Measurements from ENCODE around the gene BCAT1. TPM values are rescaled to one million over a fixed set of nuclear protein-coding genes. Genes with fewer than 3 reads are reported as not detected.

The BCAT1 gene
- total and polyA plus RNA-seq, 8 donors = 1.3 to 33.0 (median 7.4) TPM

DNA sequence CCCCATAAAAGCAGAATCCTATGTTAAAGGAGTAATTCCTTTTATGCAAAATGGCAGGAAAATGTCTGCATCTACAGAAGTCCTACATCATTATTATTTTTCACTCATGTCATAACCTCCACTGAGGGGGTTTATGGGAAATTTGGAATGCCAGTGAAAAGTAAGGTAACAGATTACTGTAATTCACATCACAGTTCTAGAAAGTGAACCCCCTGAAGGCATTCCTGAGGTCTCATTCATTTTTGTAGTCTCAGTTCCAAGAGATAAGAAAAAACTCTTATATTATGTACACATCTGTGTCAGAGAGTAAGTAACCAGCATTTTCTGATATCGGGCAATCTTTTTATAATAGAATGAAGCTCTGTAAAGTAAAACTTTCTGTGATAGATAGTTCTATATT lies 28.8 kb upstream of the BCAT1 start:
- 55 to 94% (median 63%) methylated on average over 1 of the region's 1 CpG for WGBS, 5 donors
- Histone ChIP-seq H3K4me3 (no peak overlapping the region), H3K27me3 (no peaks in the 10 kb centered on the region), H3K36me3 (no peaks in the 10 kb centered on the region), H3K4me1 (no peaks in the 10 kb centered on the region), H3K9me3 (peaks cover 0 to 10% (median 7%) of the 10 kb centered on the region in 4 donors), H3K27ac (no peak overlapping the region)
- TF ChIP-seq POLR2AphosphoS5 (IDR thresholded peaks at IDR 0.05) (no peak), EP300 (IDR thresholded peaks at IDR 0.05) (no peak), POLR2A (IDR thresholded peaks at IDR 0.05) (no peak)
- TF ChIP-seq, protein P1, sequence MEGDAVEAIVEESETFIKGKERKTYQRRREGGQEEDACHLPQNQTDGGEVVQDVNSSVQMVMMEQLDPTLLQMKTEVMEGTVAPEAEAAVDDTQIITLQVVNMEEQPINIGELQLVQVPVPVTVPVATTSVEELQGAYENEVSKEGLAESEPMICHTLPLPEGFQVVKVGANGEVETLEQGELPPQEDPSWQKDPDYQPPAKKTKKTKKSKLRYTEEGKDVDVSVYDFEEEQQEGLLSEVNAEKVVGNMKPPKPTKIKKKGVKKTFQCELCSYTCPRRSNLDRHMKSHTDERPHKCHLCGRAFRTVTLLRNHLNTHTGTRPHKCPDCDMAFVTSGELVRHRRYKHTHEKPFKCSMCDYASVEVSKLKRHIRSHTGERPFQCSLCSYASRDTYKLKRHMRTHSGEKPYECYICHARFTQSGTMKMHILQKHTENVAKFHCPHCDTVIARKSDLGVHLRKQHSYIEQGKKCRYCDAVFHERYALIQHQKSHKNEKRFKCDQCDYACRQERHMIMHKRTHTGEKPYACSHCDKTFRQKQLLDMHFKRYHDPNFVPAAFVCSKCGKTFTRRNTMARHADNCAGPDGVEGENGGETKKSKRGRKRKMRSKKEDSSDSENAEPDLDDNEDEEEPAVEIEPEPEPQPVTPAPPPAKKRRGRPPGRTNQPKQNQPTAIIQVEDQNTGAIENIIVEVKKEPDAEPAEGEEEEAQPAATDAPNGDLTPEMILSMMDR (IDR thresholded peaks at IDR 0.05) = no peak
- DNase-seq = no peak
- intact Hi-C loops (cut with DNase I; ENCODE audit: low total_unique reads) = no loop called here

DNA sequence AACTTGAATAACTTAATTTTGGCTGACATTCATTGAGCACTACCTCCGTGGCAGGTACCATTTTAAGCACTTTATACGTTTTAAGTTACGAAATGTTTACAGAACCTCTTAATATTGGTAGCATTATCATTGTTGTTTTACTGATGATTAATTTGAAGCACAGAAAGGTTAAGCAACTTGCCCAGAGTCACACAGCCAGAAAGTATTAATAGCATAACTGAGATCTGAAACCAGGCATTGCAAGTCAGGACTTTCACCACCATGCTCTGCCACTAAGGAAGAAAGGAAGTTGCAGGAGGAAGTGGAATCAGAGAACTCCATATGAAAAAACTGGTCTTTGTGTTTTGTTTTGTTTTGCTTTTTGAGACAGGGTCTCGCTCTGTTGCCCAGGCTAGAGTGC lies 28.2 kb upstream of the BCAT1 start:
- 43 to 57% (median 49%) methylated on average over 4 of the region's 4 CpGs for WGBS, 5 donors
- intact Hi-C loops (cut with DNase I; ENCODE audit: low total_unique reads) = no loop called here
- H3K27me3 ChIP-seq = no peaks in the 10 kb centered on the region
- H3K36me3 ChIP-seq = no peaks in the 10 kb centered on the region
- H3K27ac ChIP-seq = no peak overlapping the region
- TF ChIP-seq POLR2A (IDR thresholded peaks at IDR 0.05) (no peak), EP300 (IDR thresholded peaks at IDR 0.05) (no peak), POLR2AphosphoS5 (IDR thresholded peaks at IDR 0.05) (no peak)
- TF ChIP-seq, protein P1 (IDR thresholded peaks at IDR 0.05) = no peak
- DNase-seq = no peak
- peaks cover 0 to 5% (median 2%) of the 10 kb centered on the region in 4 donors for H3K9me3 ChIP-seq
- H3K4me3 ChIP-seq = no peak overlapping the region
- H3K4me1 ChIP-seq = no peaks in the 10 kb centered on the region

DNA sequence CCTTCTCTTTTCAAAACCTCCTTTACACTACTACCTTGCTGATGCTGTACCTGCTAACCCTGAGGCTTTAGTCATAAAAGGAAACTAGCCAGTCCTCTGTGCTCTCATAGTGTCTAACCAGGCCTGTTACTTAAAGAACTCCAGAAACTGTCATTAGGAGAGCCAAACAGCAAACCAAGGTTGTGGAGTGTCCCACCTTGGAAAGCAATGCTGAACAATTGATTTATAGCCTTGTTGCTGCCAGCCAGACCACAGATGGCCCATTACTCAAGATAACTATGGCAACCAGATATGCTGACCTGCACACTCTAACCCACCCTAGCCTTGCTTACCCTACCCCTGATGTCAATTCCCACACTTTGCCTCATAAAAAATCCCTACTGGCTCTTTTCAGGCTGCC lies 26.5 kb upstream of the BCAT1 start:
- Histone ChIP-seq H3K4me1 (no peaks in the 10 kb centered on the region), H3K4me3 (no peak overlapping the region), H3K27ac (no peak overlapping the region), H3K9me3 (no peaks in the 10 kb centered on the region), H3K36me3 (no peaks in the 10 kb centered on the region), H3K27me3 (no peaks in the 10 kb centered on the region)
- TF ChIP-seq POLR2AphosphoS5 (IDR thresholded peaks at IDR 0.05) = no peak
- TF ChIP-seq EP300 (IDR thresholded peaks at IDR 0.05) = no peak
- no peak for TF ChIP-seq POLR2A (IDR thresholded peaks at IDR 0.05)
- TF ChIP-seq, protein P1 (IDR thresholded peaks at IDR 0.05) = no peak
- DNase-seq = peak in 1 of 2 donors; percentile 40
- intact Hi-C loops (cut with DNase I; ENCODE audit: low total_unique reads) = no loop called here

DNA sequence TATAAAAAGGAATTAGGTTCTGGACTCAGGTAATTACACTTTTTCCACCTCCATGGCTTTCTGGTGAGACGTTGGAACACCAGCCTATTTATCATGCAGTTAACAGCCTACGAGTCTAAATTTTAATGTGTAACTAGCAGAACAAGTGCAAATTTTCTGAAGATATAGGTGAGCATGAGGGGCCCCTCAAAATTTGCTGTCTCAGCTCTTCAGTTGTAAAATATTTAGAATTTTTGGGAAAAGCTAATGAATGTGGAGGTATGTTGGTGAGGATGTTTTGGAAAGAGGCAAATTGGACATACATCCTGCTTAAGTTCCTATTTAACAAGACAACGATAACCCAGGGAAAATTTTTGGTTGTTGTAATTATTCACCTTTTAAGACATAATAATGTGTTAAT lies 25.3 kb upstream of the BCAT1 start:
- Histone ChIP-seq H3K36me3 (no peaks in the 10 kb centered on the region), H3K27me3 (no peaks in the 10 kb centered on the region), H3K27ac (no peak overlapping the region), H3K4me1 (no peaks in the 10 kb centered on the region), H3K9me3 (no peaks in the 10 kb centered on the region), H3K4me3 (no peak overlapping the region)
- intact Hi-C loops (cut with DNase I; ENCODE audit: low total_unique reads) = no loop called here
- TF ChIP-seq POLR2A (IDR thresholded peaks at IDR 0.05) (no peak), POLR2AphosphoS5 (IDR thresholded peaks at IDR 0.05) (no peak), EP300 (IDR thresholded peaks at IDR 0.05) (no peak)
- TF ChIP-seq, protein P1 (IDR thresholded peaks at IDR 0.05) = no peak
- WGBS, 5 donors = 55 to 68% (median 60%) methylated on average over 3 of the region's 3 CpGs
- DNase-seq = no peak
